NOMO-1 treated with DMSO at 0.1 percent for 48 hours (cell line): ENCODE results near the gene CALHM5.
A peak's percentile ranks its signal among the peaks of the same experiment; 100 is the strongest.

Source experiments
- DNase-seq: peaks from one replicate; lab custom pipeline; 2025; ENCODE audit not compliant: unreplicated experiment; lab: John Stamatoyannopoulos, UW

The CALHM5 gene

GRCh38 chr6:116507324-116507723 is 4.1 kb upstream of the CALHM5 start:
- DNase-seq, result no peak

DNA sequence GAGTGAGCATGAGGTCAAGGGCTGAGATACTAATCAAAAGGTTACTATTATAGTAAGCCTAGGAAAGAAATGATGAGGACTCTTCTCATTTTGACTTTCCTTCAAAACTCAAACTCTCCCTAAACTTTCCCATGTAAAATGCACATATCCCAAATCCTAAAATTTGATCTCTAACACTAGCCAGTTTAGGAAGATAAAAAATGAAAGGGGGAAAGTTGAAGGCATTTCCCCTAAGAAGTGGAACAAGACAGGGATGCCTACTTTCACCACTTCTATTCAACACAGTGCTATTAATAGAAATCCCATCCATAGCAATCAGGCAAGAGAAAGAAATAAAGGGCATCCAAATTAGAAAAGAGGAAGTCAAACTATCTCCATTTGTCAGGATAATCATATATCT is 2.9 kb upstream of the CALHM5 start:
- no peak for DNase-seq

DNA sequence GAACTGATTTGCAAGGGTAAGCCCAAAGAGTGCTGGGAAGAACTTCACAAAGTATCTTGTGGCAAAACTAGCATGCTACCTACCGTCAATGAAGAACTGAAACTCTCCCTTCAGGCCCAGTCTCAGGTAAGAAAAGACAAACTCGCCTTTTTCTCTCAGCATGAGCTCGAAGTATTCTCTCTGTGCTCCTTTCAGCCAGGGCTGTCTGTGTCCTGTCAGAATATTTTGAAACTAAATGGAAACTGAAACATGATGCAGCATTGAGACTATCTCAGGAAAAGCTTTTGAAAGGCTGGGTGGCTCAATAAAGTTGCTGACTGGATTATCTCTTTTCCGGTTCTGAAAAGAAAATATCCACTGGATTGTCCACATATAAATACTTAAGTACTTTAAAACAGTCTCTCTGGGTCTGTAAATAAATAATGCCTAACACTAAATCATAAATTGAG is 696 bp downstream of the CALHM5 start:
- no peak for DNase-seq

- DNase-seq, result no peak
Observed at GRCh38 chr6:116512734-116513133, 1.3 kb downstream of the CALHM5 start.

DNA sequence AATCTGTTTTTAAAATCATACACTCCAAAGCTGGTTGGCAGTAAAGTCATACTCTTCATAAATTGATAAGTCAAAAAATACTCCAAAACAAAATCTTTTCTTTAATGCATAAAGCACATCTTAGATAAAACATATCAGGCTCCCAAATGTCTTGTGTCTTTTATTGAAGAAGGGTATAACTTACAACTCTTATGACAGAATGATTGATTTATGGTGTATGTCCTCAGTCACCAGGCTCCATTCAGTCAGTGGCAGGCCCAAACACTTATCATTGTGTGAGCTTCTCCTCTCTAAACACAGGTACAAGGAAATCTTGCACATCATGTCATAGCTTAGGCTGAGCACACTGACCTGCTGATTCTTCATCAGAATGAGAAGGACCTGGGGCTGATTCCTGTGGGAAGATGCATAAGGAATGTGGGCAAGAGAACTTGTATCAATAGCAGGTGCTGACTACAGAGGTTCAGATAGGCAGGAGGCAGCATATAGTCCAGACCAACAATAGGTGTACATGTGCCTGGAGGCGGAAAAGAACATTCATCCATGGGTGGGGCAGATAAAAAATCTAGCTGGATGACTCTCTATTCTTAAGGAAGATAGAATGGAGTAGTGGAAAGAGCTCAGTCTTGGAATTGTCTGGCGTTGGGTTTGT is 1.9 kb downstream of the CALHM5 start:
- no peak for DNase-seq

GRCh38 chr6:116514111-116514510 is 2.7 kb downstream of the CALHM5 start:
- DNase-seq, result peak; percentile 64

DNA sequence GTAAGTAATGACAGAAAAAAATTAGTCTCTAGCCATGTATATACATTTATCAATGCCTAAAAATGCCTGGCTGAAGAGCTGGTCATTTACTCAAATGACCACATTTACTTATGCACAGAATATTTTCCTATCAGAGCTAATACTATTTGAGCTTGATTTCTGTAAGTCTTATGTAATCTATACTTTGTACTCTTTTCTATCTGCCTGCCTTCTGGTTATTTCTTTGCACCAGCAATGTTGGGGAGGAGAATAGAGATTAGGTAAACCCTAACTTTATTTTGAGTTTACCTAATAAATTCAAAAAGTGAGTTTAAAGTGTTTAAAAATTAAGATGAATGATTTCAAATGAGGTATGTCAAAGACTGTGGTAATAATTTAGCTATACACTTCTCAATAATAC is 3.7 kb downstream of the CALHM5 start:
- no peak for DNase-seq

DNA sequence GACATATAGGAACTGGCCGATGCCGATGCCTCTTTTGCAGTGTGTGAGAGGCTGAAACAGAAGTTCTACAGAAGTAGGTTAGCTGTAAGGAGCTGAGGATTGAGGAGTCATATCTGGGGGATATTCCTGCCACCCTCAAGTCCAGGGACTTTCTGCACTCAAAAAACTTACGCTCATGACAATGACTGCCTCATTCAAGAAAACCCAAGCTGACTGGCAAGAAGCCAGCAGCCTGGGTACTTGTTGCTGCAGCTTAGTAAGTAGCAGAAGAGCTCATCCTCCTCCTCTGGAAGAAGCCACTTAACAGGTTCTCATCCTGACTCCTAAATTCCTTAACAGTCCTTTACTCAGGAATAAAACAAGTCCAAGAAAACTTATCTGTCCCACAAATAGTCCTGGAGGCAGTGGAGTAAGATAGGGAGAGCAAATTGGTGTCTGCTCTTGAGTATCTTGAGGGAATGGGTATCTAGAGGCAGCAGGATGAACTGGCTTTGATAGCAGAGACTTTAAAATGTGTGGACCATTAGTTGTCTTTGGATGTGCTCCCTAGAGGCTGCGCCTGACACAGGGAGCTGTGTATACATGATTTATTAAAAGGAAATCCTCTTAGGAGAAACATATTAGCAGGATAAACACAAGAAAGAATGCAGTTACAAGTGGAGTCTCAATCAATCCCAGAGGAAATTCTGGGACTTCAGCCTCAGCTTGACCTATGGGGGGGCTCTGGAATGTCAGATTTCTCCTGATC is 7.4 kb downstream of the CALHM5 start:
- no peak for DNase-seq

- no peak for DNase-seq
Observed at GRCh38 chr6:116522896-116523295, 11.5 kb downstream of the CALHM5 start.

DNA sequence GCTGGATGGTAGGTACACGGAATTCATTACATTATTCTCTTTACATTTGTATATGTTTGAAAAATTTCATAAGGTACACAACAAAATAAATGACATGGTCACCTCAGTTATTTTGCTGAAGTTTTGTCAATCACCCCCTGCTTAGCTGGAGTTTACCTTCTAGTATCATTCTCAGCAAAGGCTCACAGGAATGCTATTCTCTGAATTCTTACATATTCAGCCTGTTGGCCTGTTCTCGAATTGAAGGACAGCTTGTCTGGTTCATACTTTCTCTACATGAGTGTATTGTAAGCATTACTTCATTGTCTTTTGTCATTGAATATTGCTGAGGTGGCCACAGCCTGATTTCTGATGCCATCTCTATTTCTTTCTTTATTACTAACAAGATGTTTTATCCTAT is 12.8 kb downstream of the CALHM5 start:
- DNase-seq, result no peak

DNA sequence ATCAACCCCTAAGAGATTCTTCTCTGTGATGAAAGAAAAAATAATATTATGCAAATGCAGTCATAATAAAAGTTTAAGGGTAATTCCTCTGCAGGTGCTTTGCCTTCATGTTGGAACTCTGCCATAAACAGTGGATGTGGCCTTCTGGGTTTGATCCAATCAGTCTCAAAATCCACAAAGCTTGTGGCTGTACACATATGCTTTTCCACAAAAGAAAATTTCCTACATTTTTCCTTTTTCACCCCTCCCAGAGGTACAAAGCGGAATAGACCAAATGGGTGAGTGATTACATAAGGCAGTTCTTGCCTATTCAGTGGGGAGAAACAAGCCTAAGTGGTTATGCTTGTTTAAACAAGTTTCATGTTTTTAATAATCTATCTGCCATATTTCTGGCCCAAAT is 16.7 kb downstream of the CALHM5 start:
- no peak for DNase-seq

- no peak for DNase-seq
Observed at GRCh38 chr6:116528780-116529179, 17.3 kb downstream of the CALHM5 start.

- DNase-seq, result no peak
Observed at GRCh38 chr6:116529466-116530290, 18.2 kb downstream of the CALHM5 start.

- DNase-seq, result no peak
Observed at GRCh38 chr6:116530436-116530835, 19.0 kb downstream of the CALHM5 start.

DNA sequence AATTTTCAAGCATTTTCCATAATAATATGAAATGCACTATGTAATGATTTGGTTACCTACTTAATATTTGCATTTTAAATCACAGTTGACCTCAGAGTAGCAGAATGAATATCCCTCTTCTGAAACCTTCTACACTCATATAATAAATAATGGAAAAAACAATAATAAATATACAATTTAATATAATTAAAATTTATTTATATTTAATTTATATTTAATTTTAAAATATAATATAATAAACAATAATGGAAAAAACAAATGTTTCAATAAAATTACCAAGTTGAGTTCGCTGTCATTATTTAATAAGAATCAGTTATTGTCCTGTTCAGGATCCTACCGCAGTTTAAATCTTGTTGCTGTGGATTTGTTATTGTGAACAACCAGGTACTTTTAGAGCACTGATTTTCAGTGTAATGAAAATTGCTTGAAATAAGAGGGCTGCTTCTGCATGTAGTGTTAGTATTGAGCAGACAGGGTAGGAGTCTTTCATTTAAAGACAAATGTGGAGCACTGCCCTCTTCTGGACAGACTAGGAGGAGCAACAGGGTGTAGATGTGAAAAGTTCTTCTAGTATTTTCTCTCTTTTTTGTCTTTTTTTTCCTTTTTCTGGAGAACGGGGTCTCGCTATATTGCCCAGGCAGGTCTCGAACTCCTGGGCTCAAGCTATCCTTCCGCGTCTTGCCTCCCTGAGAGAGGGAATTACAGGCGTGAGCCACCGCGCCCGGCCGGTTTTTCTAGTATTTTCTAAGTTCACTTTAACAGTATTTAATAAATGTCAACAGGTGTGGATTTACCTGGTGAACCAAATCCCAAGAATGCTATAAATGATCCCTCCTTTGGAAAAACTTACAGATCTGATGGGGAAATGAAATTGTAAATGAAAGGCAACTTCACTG is 20.5 kb downstream of the CALHM5 start:
- DNase-seq, result peak; percentile 80

GRCh38 chr6:116533233-116533957 is 22.0 kb downstream of the CALHM5 start:
- peak; percentile 68 for DNase-seq

- no peak for DNase-seq
Observed at GRCh38 chr6:116535109-116535508, 23.7 kb downstream of the CALHM5 start.

DNA sequence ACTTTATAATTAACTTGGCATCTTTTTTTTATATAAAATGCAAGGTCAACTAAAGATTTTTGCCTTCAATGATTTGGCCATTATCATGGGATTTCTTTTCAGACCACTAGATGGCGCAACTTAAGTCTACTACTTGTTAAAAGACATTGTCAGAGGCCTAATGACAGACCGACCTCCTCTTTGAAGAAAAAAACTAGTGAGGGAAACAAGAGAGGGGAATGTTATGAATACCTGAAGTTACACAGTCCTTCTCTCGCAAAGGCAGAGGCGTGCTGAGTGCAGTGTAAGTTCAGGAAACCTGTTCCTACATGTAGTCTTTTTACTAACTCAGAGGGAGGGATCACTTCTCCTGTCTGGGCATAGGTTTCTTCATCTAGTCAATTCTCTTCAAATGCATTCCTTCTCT is 24.8 kb downstream of the CALHM5 start:
- DNase-seq, result peak; percentile 58

GRCh38 chr6:116542426-116542825 is 31.0 kb downstream of the CALHM5 start:
- no peak for DNase-seq

DNA sequence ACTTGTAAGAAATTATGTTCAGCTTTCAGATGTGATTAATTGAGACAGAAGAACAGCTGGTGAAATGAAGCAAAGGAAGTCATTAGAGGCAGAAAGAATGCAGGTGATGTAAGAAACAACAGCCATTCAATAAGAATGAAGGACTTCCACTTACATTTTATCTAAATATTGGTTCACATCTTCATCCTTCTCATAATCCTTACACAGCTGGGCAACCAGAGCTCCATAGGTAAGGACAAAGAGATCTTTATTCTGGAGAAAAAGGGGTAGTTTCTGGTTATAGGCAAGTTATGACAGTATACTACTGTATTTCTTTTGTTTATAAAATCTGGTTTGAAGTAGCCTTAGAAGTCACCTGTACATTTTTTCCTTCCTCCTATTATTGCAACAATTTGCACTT is 31.7 kb downstream of the CALHM5 start:
- no peak for DNase-seq
